ENCODE results near the gene CPNE7. TPM values are rescaled to one million over a fixed set of nuclear protein-coding genes. Genes with fewer than 3 reads are reported as not detected.

Gene CPNE7
- total RNA-seq, 1 donor: 13.1 TPM

DNA sequence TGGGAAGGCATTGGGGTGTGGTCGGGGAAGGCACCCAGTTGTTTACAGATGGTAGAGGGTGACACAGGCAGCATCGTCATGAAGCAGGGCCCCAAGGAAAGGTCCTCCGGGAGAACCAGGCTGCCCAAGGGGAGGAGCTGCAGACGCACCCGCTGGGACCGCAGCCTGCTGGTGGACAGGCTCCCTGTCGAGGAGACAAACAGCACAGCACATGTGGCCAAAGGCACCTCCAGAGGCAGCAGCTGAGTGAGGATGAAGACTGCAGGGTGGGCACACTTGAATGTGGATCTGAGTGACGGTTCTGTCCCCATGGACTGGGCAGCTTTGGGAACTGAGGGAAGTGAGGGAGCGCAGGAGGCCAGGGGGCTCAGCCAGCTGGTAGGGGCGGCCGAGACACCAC is 69.6 kb downstream of the CPNE7 start:
- DNase-seq (ENCODE audit: low read depth): no peak

DNA sequence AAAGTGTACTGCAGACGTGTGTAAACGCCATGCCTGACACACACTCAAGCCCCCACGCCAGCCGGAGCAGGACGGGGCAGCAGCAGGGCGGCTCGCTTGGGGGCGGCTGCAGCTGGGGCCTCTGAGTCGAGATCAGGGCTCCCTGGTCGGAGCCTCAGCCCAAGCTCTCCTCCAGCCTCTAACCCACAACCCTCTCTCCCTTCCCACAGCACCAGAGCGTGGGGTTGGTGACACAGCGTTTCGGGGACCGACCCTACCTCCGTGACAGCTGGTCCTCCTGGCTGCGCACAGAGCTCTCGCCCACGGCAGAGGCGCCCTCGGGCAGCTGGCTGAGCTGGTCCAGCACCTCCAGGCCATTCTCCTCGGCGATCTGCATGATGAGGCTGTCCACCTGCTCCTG is 70.7 kb downstream of the CPNE7 start:
- no peak for DNase-seq (ENCODE audit: low read depth)
- TF ChIP-seq, protein P1, sequence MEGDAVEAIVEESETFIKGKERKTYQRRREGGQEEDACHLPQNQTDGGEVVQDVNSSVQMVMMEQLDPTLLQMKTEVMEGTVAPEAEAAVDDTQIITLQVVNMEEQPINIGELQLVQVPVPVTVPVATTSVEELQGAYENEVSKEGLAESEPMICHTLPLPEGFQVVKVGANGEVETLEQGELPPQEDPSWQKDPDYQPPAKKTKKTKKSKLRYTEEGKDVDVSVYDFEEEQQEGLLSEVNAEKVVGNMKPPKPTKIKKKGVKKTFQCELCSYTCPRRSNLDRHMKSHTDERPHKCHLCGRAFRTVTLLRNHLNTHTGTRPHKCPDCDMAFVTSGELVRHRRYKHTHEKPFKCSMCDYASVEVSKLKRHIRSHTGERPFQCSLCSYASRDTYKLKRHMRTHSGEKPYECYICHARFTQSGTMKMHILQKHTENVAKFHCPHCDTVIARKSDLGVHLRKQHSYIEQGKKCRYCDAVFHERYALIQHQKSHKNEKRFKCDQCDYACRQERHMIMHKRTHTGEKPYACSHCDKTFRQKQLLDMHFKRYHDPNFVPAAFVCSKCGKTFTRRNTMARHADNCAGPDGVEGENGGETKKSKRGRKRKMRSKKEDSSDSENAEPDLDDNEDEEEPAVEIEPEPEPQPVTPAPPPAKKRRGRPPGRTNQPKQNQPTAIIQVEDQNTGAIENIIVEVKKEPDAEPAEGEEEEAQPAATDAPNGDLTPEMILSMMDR (IDR thresholded peaks at IDR 0.05; ENCODE audit: insufficient read depth, low read length): no peak
- no peak overlapping the region for H3K4me3 ChIP-seq (ENCODE audit: low read depth, low read length)

More for the DNA sequence above, 69.6 kb downstream of the CPNE7 start:
- H3K4me3 ChIP-seq (ENCODE audit: low read depth, low read length): no peak overlapping the region
- TF ChIP-seq, protein P1 (IDR thresholded peaks at IDR 0.05; ENCODE audit: insufficient read depth, low read length): no peak

Small RNAs within 50 kb of the gene (small RNA-seq; reads per million reads assigned to genes)
- gene SNORD68: not detected

Other genes with a start within 250 kb of the CPNE7 start
- gene ANKRD11, start 85.2 kb upstream of the CPNE7 start, total RNA-seq (ENCODE audit: low replicate concordance): 66.4 and 78.9 TPM in 2 replicates
- 78.1 and 98.7 TPM in 2 replicates for gene SPG7, start 67.4 kb upstream of the CPNE7 start, total RNA-seq (ENCODE audit: low replicate concordance)
- gene RPL13, start 15.1 kb upstream of the CPNE7 start, total RNA-seq (ENCODE audit: low replicate concordance): 3,215 and 3,366 TPM in 2 replicates
- not detected in 2 replicates for gene DPEP1, start 37.9 kb downstream of the CPNE7 start, total RNA-seq (ENCODE audit: low replicate concordance)
- gene CHMP1A, start 82.0 kb downstream of the CPNE7 start, total RNA-seq (ENCODE audit: low replicate concordance): 80.0 and 81.3 TPM in 2 replicates
- gene SPATA33, start 82.1 kb downstream of the CPNE7 start, total RNA-seq (ENCODE audit: low replicate concordance): 3.6 and 6.1 TPM in 2 replicates
- gene CDK10, start 110.9 kb downstream of the CPNE7 start, total RNA-seq (ENCODE audit: low replicate concordance): 32.9 and 43.0 TPM in 2 replicates
- 10.1 and 22.7 TPM in 2 replicates for gene SPATA2L, start 125.9 kb downstream of the CPNE7 start, total RNA-seq (ENCODE audit: low replicate concordance)
- gene VPS9D1, start 145.1 kb downstream of the CPNE7 start, total RNA-seq (ENCODE audit: low replicate concordance): 8.6 and 11.3 TPM in 2 replicates
- 10.4 and 11.4 TPM in 2 replicates for gene ZNF276, start 145.8 kb downstream of the CPNE7 start, total RNA-seq (ENCODE audit: low replicate concordance)
- gene FANCA, start 240.9 kb downstream of the CPNE7 start, total RNA-seq (ENCODE audit: low replicate concordance): 0.90 and 27.0 TPM in 2 replicates

Data from fibroblast of the aortic adventitia (primary cell).